ENCODE measurements around the gene ZNF700. TPM values are rescaled to one million over a fixed set of nuclear protein-coding genes. Genes with fewer than 3 reads are reported as not detected.
"Not testable (repeated sequence)": the region's sequence is repeated elsewhere in the genome, so short reads cannot be mapped to it uniquely, and the experiment has no call there.

Gene ZNF700
- polyA plus RNA-seq (2012; ENCODE audit: missing spikeins), result 14.2 TPM

DNA sequence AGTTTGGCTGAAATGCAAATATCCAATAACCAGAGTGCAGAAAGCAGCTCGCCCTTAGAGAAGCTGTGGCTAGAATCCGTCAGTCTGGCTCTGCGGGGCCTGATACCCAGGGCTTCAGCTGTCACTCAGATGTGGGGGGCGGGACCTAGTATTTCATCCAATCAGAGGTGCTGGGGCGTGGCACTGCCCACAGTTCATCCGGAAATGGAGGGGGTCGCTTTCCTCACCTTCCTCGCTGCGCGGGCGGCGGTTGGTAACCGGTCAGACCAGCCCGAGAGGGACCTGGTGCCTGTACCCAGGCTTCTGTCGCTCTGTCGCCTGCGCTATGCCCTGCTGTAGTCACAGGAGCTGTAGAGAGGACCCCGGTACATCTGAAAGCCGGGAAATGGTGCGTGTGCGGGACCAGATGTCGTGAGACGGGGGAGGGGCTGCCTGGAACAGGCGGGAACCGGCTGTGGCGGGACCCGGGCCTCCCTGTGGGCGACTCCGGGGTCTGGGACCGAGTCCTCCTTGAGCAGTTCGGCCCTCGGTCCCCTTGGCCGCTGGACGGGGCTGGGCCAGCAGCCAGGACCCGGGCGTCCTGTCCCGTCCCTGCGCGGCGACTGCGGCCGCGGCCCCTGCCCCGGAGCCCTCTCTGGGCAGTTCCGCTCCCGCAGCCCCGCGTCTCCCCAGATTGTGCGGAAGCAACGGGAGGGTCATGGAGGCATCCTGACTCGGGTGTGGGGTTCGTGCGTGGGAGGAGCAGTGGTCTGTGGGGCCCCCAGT, at the start of gene ZNF700:
ZNF700 (plus strand) TSS at position 222 of the 765 bp plus-strand sequence; CDS start at position 326, 104 bp downstream.
- DNase-seq (ENCODE audit: insufficient read length) (peak; percentile 71), FAIRE-seq (no peak)
- TF ChIP-seq POLR2A (IDR thresholded peaks at IDR 0.05; ENCODE audit: low read depth, low read length) (peak; percentile 91), TAF1 (IDR thresholded peaks at IDR 0.05; ENCODE audit: borderline replicate concordance, low read depth, low read length) (peak; percentile 86; the same call in 1 of the 2 replicates), POLR2AphosphoS5 (IDR thresholded peaks at IDR 0.05; ENCODE audit: low read depth, low read length) (peak; percentile 89)

GRCh38 chr19:11879687-11880266, 45.1 kb upstream of the ZNF700 start:
- DNase-seq (ENCODE audit: insufficient read length); FAIRE-seq: not testable (repeated sequence)

DNA sequence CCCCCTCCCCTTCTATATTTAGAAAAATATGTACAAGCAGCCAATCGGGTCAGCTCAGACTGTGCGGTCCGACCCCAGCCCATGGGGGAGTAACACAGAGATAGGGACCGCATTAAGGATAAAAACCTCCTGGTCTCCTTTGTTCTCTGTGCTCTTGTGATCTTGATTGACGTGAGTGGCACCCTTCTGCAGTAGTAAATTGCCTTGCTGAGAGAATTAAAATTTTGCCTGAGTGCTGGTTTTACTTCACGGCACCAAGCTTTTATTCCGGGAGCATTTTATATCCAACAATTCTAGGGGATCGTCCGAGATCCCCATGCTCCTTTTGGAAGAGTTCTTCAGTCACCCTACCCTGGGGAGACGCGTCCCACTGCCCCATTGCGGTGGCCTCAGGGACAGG, 44.3 kb upstream of the ZNF700 start:
- TF ChIP-seq POLR2AphosphoS5 (IDR thresholded peaks at IDR 0.05; ENCODE audit: low read depth, low read length), result no peak
- TF ChIP-seq POLR2A (IDR thresholded peaks at IDR 0.05; ENCODE audit: low read depth, low read length), result no peak
- TF ChIP-seq TAF1 (IDR thresholded peaks at IDR 0.05; ENCODE audit: borderline replicate concordance, low read depth, low read length), result no peak
- DNase-seq (ENCODE audit: insufficient read length), result no peak
- FAIRE-seq, result no peak

DNA sequence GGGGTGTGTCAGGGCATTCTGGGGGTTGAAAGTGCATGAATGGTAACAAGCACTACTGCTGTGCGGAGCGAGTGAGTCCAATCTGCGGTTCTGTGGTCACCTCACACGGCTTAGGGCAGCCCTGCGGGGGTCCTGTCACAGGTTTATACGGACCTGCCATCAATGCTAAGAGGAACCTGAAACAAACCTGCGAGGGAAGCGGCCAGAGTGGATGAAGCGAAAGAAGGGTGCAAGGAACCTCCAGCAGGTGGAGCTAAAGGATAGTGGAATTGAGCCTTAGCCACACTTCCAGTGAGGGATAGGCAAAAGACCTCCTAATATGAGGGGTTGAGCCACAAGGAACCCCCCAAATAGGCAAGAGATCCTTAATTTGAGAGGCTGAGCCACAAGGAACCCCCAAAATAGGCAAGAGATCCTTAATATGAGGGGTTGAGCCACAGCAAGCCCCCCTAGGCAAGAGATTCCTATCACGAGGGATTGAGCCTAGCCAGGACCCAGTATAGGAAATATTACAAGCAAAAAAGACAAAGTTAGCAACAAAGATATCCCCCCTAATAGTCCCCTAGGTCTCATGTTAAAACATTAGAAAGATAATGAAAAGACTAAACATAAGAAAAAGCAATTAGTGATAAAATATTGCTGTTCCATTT, 43.6 kb upstream of the ZNF700 start:
- DNase-seq (ENCODE audit: insufficient read length) (peak; percentile 49), FAIRE-seq (peak; percentile 67)
- TF ChIP-seq POLR2A (IDR thresholded peaks at IDR 0.05; ENCODE audit: low read depth, low read length) (no peak), POLR2AphosphoS5 (IDR thresholded peaks at IDR 0.05; ENCODE audit: low read depth, low read length) (no peak), TAF1 (IDR thresholded peaks at IDR 0.05; ENCODE audit: borderline replicate concordance, low read depth, low read length) (no peak)

DNA sequence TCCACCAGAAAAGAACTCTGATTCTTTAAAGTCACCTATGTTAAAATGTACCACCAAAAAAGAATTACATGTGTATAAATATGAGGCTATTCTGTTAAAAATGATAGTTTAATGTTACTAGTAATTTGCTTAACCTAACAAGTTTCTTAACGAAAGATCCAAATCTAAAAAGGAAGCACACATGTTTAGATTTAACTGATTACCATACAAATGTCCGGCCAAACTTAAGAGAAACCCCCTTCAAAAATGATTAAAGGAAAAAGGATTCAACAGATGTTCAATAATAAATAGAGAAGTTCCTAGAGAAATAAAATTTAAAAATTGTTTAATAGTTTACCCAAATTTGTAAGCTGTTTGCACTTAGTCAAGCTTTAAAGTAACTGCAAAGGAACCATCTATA, 42.3 kb upstream of the ZNF700 start:
- DNase-seq (ENCODE audit: insufficient read length) (no peak), FAIRE-seq (no peak)
- no peak for TF ChIP-seq POLR2AphosphoS5 (IDR thresholded peaks at IDR 0.05; ENCODE audit: low read depth, low read length)
- no peak for TF ChIP-seq POLR2A (IDR thresholded peaks at IDR 0.05; ENCODE audit: low read depth, low read length)
- no peak for TF ChIP-seq TAF1 (IDR thresholded peaks at IDR 0.05; ENCODE audit: borderline replicate concordance, low read depth, low read length)

GRCh38 chr19:11887234-11887610, 37.7 kb upstream of the ZNF700 start:
- TF ChIP-seq POLR2AphosphoS5 (IDR thresholded peaks at IDR 0.05; ENCODE audit: low read depth, low read length) (no peak), TAF1 (IDR thresholded peaks at IDR 0.05; ENCODE audit: borderline replicate concordance, low read depth, low read length) (no peak), POLR2A (IDR thresholded peaks at IDR 0.05; ENCODE audit: low read depth, low read length) (no peak)
- FAIRE-seq, result no peak
- DNase-seq (ENCODE audit: insufficient read length), result no peak

- TF ChIP-seq POLR2AphosphoS5 (IDR thresholded peaks at IDR 0.05; ENCODE audit: low read depth, low read length), result no peak
- TF ChIP-seq TAF1 (IDR thresholded peaks at IDR 0.05; ENCODE audit: borderline replicate concordance, low read depth, low read length), result no peak
- no peak for TF ChIP-seq POLR2A (IDR thresholded peaks at IDR 0.05; ENCODE audit: low read depth, low read length)
- DNase-seq (ENCODE audit: insufficient read length) (peak; percentile 31), FAIRE-seq (no peak)
Measured at GRCh38 chr19:11887611-11888531, 37.0 kb upstream of the ZNF700 start, which contains the start of gene ZNF69. ZNF69 (plus strand) TSS chr19:11887782; CDS start chr19:11887924, 142 bp downstream.

- DNase-seq (ENCODE audit: insufficient read length); FAIRE-seq: not testable (repeated sequence)
Measured at GRCh38 chr19:11889901-11890300, 35.0 kb upstream of the ZNF700 start.

DNA sequence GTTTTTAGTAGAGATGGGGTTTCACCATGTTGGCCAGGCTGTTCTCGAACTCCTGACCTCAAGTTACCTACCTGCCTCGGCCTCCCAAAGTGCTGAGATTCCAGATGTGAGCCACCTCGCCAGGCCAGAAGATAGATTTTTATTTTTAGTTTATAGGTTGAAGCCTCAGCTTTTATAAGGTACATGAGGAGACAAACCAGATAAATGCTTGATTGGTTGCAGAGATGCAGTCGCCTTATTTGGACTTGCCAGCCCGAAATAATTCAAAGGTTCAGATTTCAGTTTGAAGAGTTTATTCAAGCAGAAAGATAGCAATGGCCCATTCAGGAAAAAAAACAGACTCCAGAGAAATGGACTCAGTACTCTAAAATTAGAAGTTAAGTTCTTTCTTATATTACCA, 34.3 kb upstream of the ZNF700 start:
- no peak for TF ChIP-seq TAF1 (IDR thresholded peaks at IDR 0.05; ENCODE audit: borderline replicate concordance, low read depth, low read length)
- TF ChIP-seq POLR2A (IDR thresholded peaks at IDR 0.05; ENCODE audit: low read depth, low read length), result no peak
- no peak for TF ChIP-seq POLR2AphosphoS5 (IDR thresholded peaks at IDR 0.05; ENCODE audit: low read depth, low read length)
- DNase-seq (ENCODE audit: insufficient read length), result no peak
- FAIRE-seq, result no peak

DNA sequence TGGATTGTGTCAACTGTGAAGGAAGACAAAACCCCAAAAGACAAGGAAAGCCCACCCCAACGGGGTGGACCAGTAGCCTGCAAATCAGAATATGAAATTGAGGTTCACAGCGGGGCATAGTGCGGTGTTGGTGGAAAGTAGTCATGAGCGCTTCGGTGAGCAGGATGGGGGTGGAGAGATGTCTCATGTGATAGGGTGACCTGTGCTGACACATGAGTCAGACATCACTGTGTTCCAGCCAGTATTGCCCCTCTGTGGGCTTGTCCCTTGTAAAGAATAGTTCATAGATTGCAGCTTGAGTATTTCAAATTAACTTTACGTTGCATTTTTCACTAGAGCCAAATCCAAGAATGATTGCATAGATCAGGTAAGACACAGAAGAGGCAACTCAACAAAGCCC, 30.1 kb upstream of the ZNF700 start:
- DNase-seq (ENCODE audit: insufficient read length), result no peak
- FAIRE-seq, result no peak
- no peak for TF ChIP-seq POLR2A (IDR thresholded peaks at IDR 0.05; ENCODE audit: low read depth, low read length)

DNA sequence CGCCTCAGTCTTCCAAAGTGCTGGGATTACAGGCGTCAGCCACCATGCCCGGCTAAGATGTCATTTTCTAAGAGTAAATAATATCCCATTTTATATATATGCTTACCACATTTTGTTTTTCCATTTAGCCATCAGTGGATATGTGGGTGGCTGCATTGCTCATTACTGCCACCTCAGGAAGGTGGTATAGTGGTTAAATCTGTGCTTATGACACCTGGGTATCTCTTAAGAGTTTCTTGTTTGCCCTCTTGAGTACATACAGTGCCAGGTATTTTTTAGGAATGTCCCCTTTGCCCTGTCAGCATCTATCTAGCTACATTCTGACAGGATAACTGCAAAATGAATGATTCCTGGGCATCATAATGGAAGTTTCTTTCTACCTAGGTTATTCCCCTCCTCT, 22.7 kb upstream of the ZNF700 start:
- DNase-seq (ENCODE audit: insufficient read length), result no peak
- FAIRE-seq, result no peak
- TF ChIP-seq TAF1 (IDR thresholded peaks at IDR 0.05; ENCODE audit: borderline replicate concordance, low read depth, low read length), result no peak
- TF ChIP-seq POLR2A (IDR thresholded peaks at IDR 0.05; ENCODE audit: low read depth, low read length), result no peak
- no peak for TF ChIP-seq POLR2AphosphoS5 (IDR thresholded peaks at IDR 0.05; ENCODE audit: low read depth, low read length)

Measured in GM12892 (cell line).